Testis (tissue), 3 donors: ENCODE data around the gene LUC7L2. TPM values are rescaled to one million over a fixed set of nuclear protein-coding genes. Genes with fewer than 3 reads are reported as not detected.

Source experiments
- DNase-seq: peaks from one replicate; pipeline ENCODE4 v3.0.0-alpha.2; 2019
- H3K27ac ChIP-seq, 2 donors: fragments of 200-600 bp; sonication (generic); one replicate each; pipeline ENCODE4 v1.5.1; 2019
- H3K27me3 ChIP-seq: fragments of 200-600 bp; sonication (generic); one replicate; pipeline ENCODE4 v1.5.1; 2019
- H3K36me3 ChIP-seq: fragments of 200-600 bp; sonication (generic); one replicate; pipeline ENCODE4 v1.5.1; 2017; ENCODE audit warnings: low read depth; ENCODE audit errors: missing control alignments
- H3K4me1 ChIP-seq: fragments of 200-600 bp; sonication (generic); one replicate; pipeline ENCODE4 v1.5.1; 2019
- H3K4me3 ChIP-seq, 2 donors: fragments of 200-600 bp; sonication (generic); one replicate each; pipeline ENCODE4 v1.5.1; 2017 to 2019
- H3K9me3 ChIP-seq: fragments of 200-600 bp; sonication (generic); one replicate; pipeline ENCODE4 v1.5.1; 2017
- CTCF ChIP-seq, 3 experiments: fragments of 450-650 bp in 2 of 3; fragments of 200-600 bp in 1 of 3; sonication (generic) in 1 of 3; IDR thresholded peaks; one replicate each; pipeline ENCODE4 v1.5.1; 2016 to 2019; ENCODE audit warnings: antibody characterized with exemption in 3 of 3, mild to moderate bottlenecking in 2 of 3, moderate library complexity in 1 of 3
- POLR2A ChIP-seq: fragments of 450-650 bp; IDR thresholded peaks from one replicate; pipeline ENCODE4 v1.6.1; 2017; ENCODE audit warnings: antibody characterized with exemption, mild to moderate bottlenecking, moderate library complexity
- WGBS, 2 donors: methylation state at CpG; one replicate each; pipeline ENCODE4 v1.1.5; 2018; 5-methylcytosine and 5-hydroxymethylcytosine counted together
- intact Hi-C: fragments of 100-400 bp; cut with DNase I; formaldehyde crosslinking; loops from one replicate; pipeline ENCODE4 v1.15.1; 2023; ENCODE audit warnings: low total_unique reads
- polyA plus RNA-seq: library from polyadenylated mRNA; stranded (reverse); fragments of 350-450 nt; fragmentation: Illumina TruSeq; extraction: RNeasy Lipid Tissue Mini Kit (QIAGEN cat#74804); gene quantifications from one replicate; pipeline ENCODE4 v1.2.3, GENCODE V29; 2014; ENCODE audit warnings: low read depth, low replicate concordance; ENCODE audit not compliant: insufficient read depth
- total RNA-seq, 2 donors: library from RNA; depleted of rRNA; stranded (reverse); fragments of >200 nt; gene quantifications; one replicate each; pipeline ENCODE4 v1.2.3, GENCODE V29; 2016

The LUC7L2 gene
- total and polyA plus RNA-seq, 3 donors from 2014 or later = 73.2 to 136 (median 109) TPM

GRCh38 chr7:139431010-139431409 lies 71.3 kb downstream of the LUC7L2 start:
- DNase-seq = no peak
- Histone ChIP-seq H3K27me3 (no peaks in the 10 kb centered on the region), H3K4me3 (no peak overlapping the region), H3K27ac (no peak overlapping the region), H3K4me1 (peaks cover 8% of the 10 kb centered on the region), H3K9me3 (no peaks in the 10 kb centered on the region), H3K36me3 (no peaks in the 10 kb centered on the region)
- no peak for TF ChIP-seq CTCF (IDR thresholded peaks at IDR 0.05)
- TF ChIP-seq POLR2A = no peak
- intact Hi-C loops = no loop called here
- 80 to 90% methylated on average over 2 of the region's 2 CpGs for WGBS, 2 donors

- intact Hi-C loops = no loop called here
- H3K36me3 ChIP-seq = no peaks in the 10 kb centered on the region
- WGBS, 2 donors = 94 to 95% methylated on average over 3 of the region's 3 CpGs
- no peak for DNase-seq
- no peaks in the 10 kb centered on the region for H3K9me3 ChIP-seq
- H3K27ac ChIP-seq = no peak overlapping the region
- TF ChIP-seq POLR2A (no peak), CTCF (IDR thresholded peaks at IDR 0.05) (no peak)
- H3K4me1 ChIP-seq = peaks cover 8% of the 10 kb centered on the region
- H3K27me3 ChIP-seq = no peaks in the 10 kb centered on the region
- no peak overlapping the region for H3K4me3 ChIP-seq
These were observed 71.8 kb downstream of the LUC7L2 start for GRCh38 chr7:139431459-139431858.

- 91 to 96% methylated on average over 9 of the region's 9 CpGs for WGBS, 2 donors
- Histone ChIP-seq H3K27ac (no peak overlapping the region), H3K4me3 (no peak overlapping the region), H3K4me1 (peaks cover 8% of the 10 kb centered on the region), H3K9me3 (no peaks in the 10 kb centered on the region), H3K36me3 (no peaks in the 10 kb centered on the region), H3K27me3 (no peaks in the 10 kb centered on the region)
- no peak for TF ChIP-seq CTCF (IDR thresholded peaks at IDR 0.05)
- TF ChIP-seq POLR2A = no peak
- intact Hi-C loops = no loop called here
- no peak for DNase-seq
These were observed 77.1 kb downstream of the LUC7L2 start for GRCh38 chr7:139436806-139437205.

GRCh38 chr7:139439375-139439774 lies 79.7 kb downstream of the LUC7L2 start:
- TF ChIP-seq CTCF (IDR thresholded peaks at IDR 0.05) (no peak), POLR2A (no peak)
- H3K9me3 ChIP-seq = no peaks in the 10 kb centered on the region
- no peak overlapping the region for H3K27ac ChIP-seq

GRCh38 chr7:139441961-139442360 lies 82.3 kb downstream of the LUC7L2 start:
- intact Hi-C loops = no loop called here
- 77 to 94% methylated on average over 4 of the region's 4 CpGs for WGBS, 2 donors
- no peak overlapping the region for H3K4me3 ChIP-seq
- no peaks in the 10 kb centered on the region for H3K4me1 ChIP-seq
- H3K9me3 ChIP-seq = no peaks in the 10 kb centered on the region
- no peaks in the 10 kb centered on the region for H3K27me3 ChIP-seq
- no peak for DNase-seq
- TF ChIP-seq CTCF (IDR thresholded peaks at IDR 0.05) = no peak
- TF ChIP-seq POLR2A = no peak
- no peaks in the 10 kb centered on the region for H3K36me3 ChIP-seq
- no peak overlapping the region for H3K27ac ChIP-seq

More at GRCh38 chr7:139439375-139439774, 79.7 kb downstream of the LUC7L2 start:
- 89% methylated on average over 7 of the region's 7 CpGs for WGBS, 2 donors
- DNase-seq = no peak
- Histone ChIP-seq H3K36me3 (no peaks in the 10 kb centered on the region), H3K4me3 (no peak overlapping the region), H3K27me3 (no peaks in the 10 kb centered on the region), H3K4me1 (no peaks in the 10 kb centered on the region)
- intact Hi-C loops = no loop called here
